SU-DHL-6 (cell line): ENCODE measurements around the gene ITPR1.
A peak's percentile ranks its signal among the peaks of the same experiment; 100 is the strongest.

Experiments
- H2AFZ ChIP-seq: fragments of 200-600 bp; sonication (generic); 2 replicates; pipeline ENCODE4 v1.6.1; 2014; ENCODE audit warnings: low read depth, mild to moderate bottlenecking, moderate library complexity, mixed read lengths, antibody characterized with exemption, low read length; ENCODE audit not compliant: severe bottlenecking
- H3F3A ChIP-seq: fragments of 200-600 bp; shearing (Covaris generic); 2 replicates; pipeline ENCODE4 v1.6.0; 2016; ENCODE audit warnings: antibody characterized with exemption, mild to moderate bottlenecking; ENCODE audit not compliant: insufficient read depth
- H3K27ac ChIP-seq: fragments of 200-600 bp; sonication (generic); 2 replicates; pipeline ENCODE4 v1.5.1; 2016; ENCODE audit warnings: low read depth, mild to moderate bottlenecking, low read length, moderate library complexity, mixed read lengths
- H3K27me3 ChIP-seq: fragments of 200-600 bp; sonication (generic), shearing (Covaris generic); 2 replicates; pipeline ENCODE4 v1.6.0; 2014; ENCODE audit warnings: mild to moderate bottlenecking, low read length
- H3K36me3 ChIP-seq: fragments of 200-600 bp; sonication (generic); 2 replicates; pipeline ENCODE4 v1.6.1; 2014; ENCODE audit warnings: mild to moderate bottlenecking, low read length, mixed read lengths
- H3K4me2 ChIP-seq: fragments of 300-600, 200-600 bp; shearing (Covaris generic), sonication (generic); 2 replicates; pipeline ENCODE4 v1.6.0; 2014; ENCODE audit warnings: low read length, low read depth, mild to moderate bottlenecking; ENCODE audit not compliant: poor library complexity, severe bottlenecking
- H3K4me3 ChIP-seq: fragments of 200-600 bp; sonication (generic); 2 replicates; pipeline ENCODE4 v1.5.1; 2014; ENCODE audit warnings: antibody characterized with exemption, low read length, mild to moderate bottlenecking, mixed read lengths; ENCODE audit not compliant: insufficient read depth, poor library complexity, severe bottlenecking
- H3K79me2 ChIP-seq: fragments of 200-600 bp; sonication (generic); 2 replicates; pipeline ENCODE4 v1.6.1; 2014; ENCODE audit warnings: mild to moderate bottlenecking, low read length, moderate library complexity; ENCODE audit not compliant: insufficient read depth
- H3K9ac ChIP-seq: fragments of 200-600 bp; sonication (generic); 2 replicates; pipeline ENCODE4 v1.7.0; 2014; ENCODE audit warnings: mild to moderate bottlenecking, low read length
- H3K9me2 ChIP-seq: fragments of 200-600 bp; sonication (generic); replicated peaks from 2 replicates; pipeline ENCODE4 v1.6.1; 2014; ENCODE audit warnings: low read length; ENCODE audit not compliant: insufficient read depth
- H3K9me3 ChIP-seq: fragments of 200-600 bp; sonication (generic); 2 replicates; pipeline ENCODE4 v1.6.1; 2014; ENCODE audit warnings: low read length, mixed read lengths; ENCODE audit not compliant: insufficient read depth
- H4K20me1 ChIP-seq: fragments of 200-600 bp; sonication (generic); 2 replicates; pipeline ENCODE4 v1.6.1; 2014; ENCODE audit warnings: low read depth, mild to moderate bottlenecking, antibody characterized with exemption, low read length, moderate library complexity, mixed read lengths
- EZH2phosphoT487 ChIP-seq: fragments of 200-600 bp; sonication (generic), shearing (Covaris generic); conservative IDR thresholded peaks from 2 replicates; pipeline ENCODE4 v1.6.1; 2018; ENCODE audit warnings: mild to moderate bottlenecking, antibody characterized with exemption, low read length, moderate library complexity, mixed read lengths
- TF ChIP-seq, protein P1 (sequence below): fragments of 200-600 bp; sonication (generic); IDR thresholded peaks from one replicate; pipeline ENCODE4 v1.5.1; 2017; ENCODE audit warnings: antibody characterized with exemption, mild to moderate bottlenecking, low read length, moderate library complexity; ENCODE audit not compliant: insufficient read depth, poor library complexity, severe bottlenecking

ITPR1 gene

DNA sequence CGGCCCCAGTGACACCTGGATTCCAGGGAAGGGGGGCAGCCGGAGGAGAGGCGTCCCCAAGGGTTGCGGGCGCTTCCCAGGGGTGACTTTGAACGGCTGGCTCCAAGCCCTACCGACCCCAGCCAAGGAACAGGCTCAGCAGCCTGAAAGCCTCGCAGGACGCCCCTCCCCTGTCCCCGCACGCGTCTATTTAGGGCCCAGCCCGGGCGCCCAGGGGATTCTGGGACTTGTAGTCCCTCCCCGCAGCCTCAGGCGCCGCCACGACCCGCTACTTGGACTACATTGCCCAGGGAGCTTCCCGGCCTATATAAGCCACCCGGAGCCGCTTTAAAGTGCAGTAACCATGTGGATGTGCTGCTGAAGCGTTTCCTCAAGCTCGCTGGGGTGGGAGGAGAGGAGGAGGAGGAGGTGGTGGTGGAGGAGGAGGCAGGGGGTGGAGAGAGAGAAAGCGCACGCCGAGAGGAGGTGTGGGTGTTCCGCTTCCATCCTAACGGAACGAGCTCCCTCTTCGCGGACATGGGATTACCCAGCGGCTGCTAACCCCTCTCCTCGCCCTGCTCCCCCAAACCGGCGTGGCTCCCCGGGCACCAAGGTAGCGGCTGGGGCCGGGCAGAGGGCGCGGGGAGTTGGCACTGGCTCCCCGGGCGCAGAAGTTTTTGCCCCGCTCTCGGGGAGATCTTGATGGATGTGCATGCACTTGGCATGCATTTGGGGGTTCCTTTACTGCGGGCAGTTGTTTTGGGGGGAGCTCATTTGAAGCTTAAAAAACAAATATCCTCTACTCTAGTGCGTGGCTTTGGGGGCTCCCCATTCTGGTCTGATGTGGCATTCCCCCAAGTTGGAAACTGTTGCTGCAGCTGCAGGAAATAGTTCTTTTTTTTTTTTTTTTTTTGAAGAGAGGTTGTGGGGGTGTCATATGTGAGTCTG lies at the start of gene ITPR1:
TSS of gene ITPR1 (plus strand) at position 335 of the 927 bp plus-strand sequence. CDS start 23,144 bp downstream, outside the sequence.
- Histone ChIP-seq H4K20me1 (no peaks in the 10 kb centered on the region), H3F3A (peaks cover 13% of the 10 kb centered on the region), H3K36me3 (no peaks in the 10 kb centered on the region), H3K4me2 (peak within 1 kb of the TSS; percentile 99), H3K9me3 (no peaks in the 10 kb centered on the region), H2AFZ (peak within 1 kb of the TSS; percentile 98), H3K9me2 (no peaks in the 10 kb centered on the region), H3K79me2 (no peaks in the 10 kb centered on the region), H3K27ac (no peak within 1 kb of the TSS), H3K9ac (peak within 1 kb of the TSS; percentile 69), H3K4me3 (peak within 1 kb of the TSS; percentile 72), H3K27me3 (no peaks in the 10 kb centered on the region)
- TF ChIP-seq, protein P1, sequence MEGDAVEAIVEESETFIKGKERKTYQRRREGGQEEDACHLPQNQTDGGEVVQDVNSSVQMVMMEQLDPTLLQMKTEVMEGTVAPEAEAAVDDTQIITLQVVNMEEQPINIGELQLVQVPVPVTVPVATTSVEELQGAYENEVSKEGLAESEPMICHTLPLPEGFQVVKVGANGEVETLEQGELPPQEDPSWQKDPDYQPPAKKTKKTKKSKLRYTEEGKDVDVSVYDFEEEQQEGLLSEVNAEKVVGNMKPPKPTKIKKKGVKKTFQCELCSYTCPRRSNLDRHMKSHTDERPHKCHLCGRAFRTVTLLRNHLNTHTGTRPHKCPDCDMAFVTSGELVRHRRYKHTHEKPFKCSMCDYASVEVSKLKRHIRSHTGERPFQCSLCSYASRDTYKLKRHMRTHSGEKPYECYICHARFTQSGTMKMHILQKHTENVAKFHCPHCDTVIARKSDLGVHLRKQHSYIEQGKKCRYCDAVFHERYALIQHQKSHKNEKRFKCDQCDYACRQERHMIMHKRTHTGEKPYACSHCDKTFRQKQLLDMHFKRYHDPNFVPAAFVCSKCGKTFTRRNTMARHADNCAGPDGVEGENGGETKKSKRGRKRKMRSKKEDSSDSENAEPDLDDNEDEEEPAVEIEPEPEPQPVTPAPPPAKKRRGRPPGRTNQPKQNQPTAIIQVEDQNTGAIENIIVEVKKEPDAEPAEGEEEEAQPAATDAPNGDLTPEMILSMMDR: no peak
- no peak for TF ChIP-seq EZH2phosphoT487

DNA sequence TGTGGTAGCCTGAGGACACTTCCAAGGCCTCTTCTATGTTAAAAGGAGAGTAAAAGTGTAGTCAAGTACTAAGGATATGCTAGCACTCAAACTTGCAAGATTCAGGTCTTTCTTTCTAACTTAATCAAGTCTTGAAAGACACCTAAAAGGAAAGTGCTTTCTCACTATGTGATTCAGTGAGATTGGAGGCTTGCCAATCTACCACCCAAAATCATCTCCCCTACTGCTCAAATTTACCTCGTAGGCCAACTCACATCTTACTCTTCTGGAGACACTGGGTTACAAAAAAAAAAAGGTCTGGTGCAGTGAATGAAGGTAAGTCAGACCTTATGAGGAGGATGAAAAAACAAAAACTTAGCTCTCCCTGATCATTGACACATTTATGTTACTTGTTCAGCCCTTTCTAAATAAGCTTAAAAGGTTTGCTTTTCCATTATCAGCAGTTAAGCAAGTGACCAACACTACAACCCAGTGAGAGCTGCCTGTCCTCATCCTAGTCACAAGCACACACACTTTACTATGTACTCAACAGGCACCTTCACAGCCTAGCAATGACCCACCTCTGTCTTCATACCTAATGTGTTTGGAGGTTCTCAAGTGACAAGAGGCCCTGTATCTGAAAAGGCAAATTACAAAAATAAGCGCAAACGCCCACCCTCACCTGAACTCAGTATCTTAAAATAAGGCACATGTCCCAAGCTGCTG lies 45.7 kb upstream of the ITPR1 start:
- Histone ChIP-seq H3K4me2 (no peak overlapping the region), H3K27me3 (no peaks in the 10 kb centered on the region), H3K4me3 (no peak overlapping the region)

DNA sequence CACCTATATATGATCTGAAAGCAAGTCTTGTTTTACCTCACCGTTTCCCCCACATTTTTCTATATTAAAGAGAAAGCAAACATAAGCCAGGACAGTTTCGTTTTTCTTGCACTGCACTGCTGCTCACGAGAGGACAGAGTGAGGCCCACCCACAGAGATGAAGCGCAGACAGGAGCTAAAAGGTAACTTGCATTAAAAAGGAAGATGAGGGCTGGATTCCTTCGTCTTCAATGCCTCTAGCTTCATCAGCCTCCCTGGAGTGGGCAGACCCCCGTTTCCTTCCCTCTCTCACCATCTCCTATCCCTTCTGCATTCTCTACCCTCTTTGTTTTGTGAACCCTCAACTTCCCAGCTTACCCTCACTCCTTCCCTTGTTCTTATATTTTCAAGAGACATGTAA lies 45.0 kb upstream of the ITPR1 start:
- no peaks in the 10 kb centered on the region for H3K9me3 ChIP-seq
- H3K4me2 ChIP-seq: no peak overlapping the region
- TF ChIP-seq, protein P1: no peak
- TF ChIP-seq EZH2phosphoT487: no peak
- H3K9me2 ChIP-seq: no peaks in the 10 kb centered on the region
- H3F3A ChIP-seq: no peaks in the 10 kb centered on the region
- H3K79me2 ChIP-seq: no peaks in the 10 kb centered on the region
- no peak overlapping the region for H3K9ac ChIP-seq
- no peaks in the 10 kb centered on the region for H4K20me1 ChIP-seq
- no peaks in the 10 kb centered on the region for H3K36me3 ChIP-seq
- H3K27ac ChIP-seq: no peak overlapping the region
- H3K27me3 ChIP-seq: no peaks in the 10 kb centered on the region
- no peak overlapping the region for H2AFZ ChIP-seq
- no peak overlapping the region for H3K4me3 ChIP-seq

More for the DNA sequence above, 45.7 kb upstream of the ITPR1 start:
- H3K36me3 ChIP-seq: no peaks in the 10 kb centered on the region
- no peaks in the 10 kb centered on the region for H3K79me2 ChIP-seq
- no peaks in the 10 kb centered on the region for H3K9me3 ChIP-seq
- TF ChIP-seq, protein P1: no peak
- TF ChIP-seq EZH2phosphoT487: no peak
- no peak overlapping the region for H2AFZ ChIP-seq
- H4K20me1 ChIP-seq: no peaks in the 10 kb centered on the region
- no peaks in the 10 kb centered on the region for H3K9me2 ChIP-seq
- H3K27ac ChIP-seq: no peak overlapping the region
- no peaks in the 10 kb centered on the region for H3F3A ChIP-seq
- H3K9ac ChIP-seq: no peak overlapping the region
